NCI-H2227 (cell line): ENCODE measurements around the gene SLU7.

Experiments used
- DNase-seq: peaks from one replicate; lab custom pipeline; 2025; ENCODE audit not compliant: unreplicated experiment; lab: John Stamatoyannopoulos, UW

The SLU7 gene

GRCh38 chr5:160367885-160368284 is 51.0 kb downstream of the SLU7 start:
- DNase-seq, result no peak

DNA sequence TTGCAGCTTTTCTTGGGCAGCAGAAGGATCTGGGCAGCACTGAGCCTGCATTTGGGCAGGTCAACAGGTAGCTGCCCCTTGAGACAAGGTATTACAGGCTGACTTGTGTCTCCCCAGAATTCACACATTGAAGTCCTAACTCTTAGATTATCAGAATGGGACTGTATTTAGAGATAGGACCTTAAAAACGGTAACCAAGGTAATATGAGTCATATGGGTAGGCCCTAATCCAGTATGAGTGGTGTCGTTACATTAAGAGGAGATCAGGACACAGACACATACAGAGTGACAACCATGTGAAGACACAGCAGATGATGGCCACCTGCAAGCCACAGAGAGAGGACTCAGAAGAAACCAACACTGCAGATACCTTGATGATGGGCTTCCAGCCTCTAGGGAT is 51.6 kb downstream of the SLU7 start:
- DNase-seq, result no peak

GRCh38 chr5:160366230-160366629 is 52.7 kb downstream of the SLU7 start:
- no peak for DNase-seq

- no peak for DNase-seq
These were observed 55.1 kb downstream of the SLU7 start for GRCh38 chr5:160363660-160364395.

GRCh38 chr5:160363211-160363610 is 55.7 kb downstream of the SLU7 start:
- no peak for DNase-seq

- no peak for DNase-seq
These were observed 57.2 kb downstream of the SLU7 start for GRCh38 chr5:160361624-160362228.

DNA sequence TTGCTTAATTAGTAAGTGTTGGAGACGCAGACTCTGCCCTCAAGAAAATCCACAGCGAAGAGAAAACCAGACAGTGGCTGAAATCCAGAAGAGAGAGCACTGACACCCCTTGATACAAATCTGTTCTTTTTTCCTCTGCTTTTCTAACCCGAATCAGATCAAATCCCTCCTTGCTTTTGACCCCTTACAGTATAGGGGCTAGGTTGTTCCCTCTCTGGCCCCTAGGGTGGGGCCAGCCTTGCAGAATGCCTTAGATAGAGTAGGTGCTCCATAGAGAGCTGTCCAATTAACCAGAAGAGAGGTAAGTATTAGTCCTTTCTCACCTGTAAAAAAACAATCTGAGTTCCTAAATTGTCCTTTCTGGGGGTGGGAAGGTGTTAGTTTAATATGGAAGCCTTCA is 58.6 kb downstream of the SLU7 start:
- DNase-seq, result no peak

GRCh38 chr5:160359816-160360215 is 59.1 kb downstream of the SLU7 start:
- no peak for DNase-seq

DNA sequence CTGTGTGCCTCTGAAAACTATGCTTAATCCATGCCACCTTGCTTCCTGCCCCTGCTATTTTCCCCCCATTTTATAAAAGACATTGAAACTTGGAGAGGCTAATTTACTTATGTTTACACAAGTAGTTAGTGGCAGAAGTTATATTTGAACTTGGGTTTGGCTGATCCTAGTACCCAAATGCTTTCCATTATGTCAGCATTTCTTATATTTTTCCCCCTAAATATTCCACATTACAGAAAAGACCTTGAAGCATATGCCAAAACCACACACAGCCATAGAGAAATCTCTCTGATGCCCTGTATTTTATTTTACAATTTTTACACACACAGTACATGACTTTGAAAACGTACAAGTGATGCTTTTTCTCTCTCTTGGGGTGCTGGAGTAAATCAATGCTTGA is 59.6 kb downstream of the SLU7 start:
- DNase-seq, result no peak

GRCh38 chr5:160357861-160358411 is 60.9 kb downstream of the SLU7 start:
- DNase-seq, result no peak

- no peak for DNase-seq
These were observed 61.5 kb downstream of the SLU7 start for GRCh38 chr5:160357394-160357793.

DNA sequence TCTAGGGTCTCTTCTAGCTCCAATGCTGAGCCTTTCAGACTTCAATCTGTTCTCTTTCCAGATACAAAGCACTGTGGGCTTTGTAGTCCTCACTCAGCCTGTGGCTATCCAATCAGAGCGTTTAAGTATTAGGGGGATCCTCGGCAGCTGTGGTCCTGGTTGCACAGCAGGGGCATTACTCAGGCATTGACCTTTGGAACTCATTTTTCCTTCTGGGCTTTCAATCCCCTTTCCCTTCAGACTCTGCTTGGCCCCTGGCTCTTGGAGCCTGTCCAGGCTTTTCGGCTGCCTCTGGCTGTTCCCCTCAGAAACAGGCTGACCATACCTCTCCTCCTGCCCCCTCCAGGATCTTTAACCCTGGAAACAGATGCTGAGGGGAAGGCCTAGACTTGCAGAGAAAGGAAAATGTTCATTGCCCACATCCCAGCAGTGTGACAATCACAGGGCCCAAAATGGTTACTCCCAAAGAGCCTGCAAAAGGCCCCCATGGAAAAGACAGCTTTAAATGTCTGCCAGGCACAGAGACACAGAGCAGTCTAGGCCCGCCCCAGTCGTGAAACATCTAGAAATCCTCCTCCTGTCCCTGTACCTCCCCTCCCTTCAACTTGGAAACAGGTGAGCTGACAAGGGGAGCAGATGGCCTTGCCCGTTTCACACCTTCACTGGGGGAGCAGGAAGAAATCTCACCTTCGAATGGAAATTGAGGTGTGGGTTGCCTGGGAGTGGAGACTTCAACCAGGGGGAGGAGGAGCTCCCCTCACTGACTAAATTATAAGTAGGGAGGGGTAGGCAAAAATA is 62.1 kb downstream of the SLU7 start:
- DNase-seq, result peak; percentile 3

DNA sequence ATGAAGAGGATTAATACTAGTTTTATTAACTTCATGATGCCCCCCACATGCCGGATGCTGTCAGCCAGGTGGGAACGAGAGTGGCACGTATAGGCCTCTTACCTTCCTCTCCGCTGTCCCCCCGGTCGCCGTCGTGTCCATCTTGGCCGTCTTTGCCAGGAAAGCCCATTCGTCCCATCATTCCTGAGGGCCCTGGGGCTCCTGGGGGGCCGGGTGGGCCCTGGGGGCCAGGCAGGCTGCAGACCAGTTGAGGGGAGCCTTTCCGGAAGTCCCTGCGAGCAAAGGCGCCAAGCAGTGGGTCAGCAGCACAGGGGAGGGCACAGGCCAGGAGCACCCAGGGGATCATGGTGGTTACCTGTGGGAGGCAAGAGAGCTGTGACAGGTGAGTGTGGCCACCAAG is 64.2 kb downstream of the SLU7 start:
- DNase-seq, result no peak

DNA sequence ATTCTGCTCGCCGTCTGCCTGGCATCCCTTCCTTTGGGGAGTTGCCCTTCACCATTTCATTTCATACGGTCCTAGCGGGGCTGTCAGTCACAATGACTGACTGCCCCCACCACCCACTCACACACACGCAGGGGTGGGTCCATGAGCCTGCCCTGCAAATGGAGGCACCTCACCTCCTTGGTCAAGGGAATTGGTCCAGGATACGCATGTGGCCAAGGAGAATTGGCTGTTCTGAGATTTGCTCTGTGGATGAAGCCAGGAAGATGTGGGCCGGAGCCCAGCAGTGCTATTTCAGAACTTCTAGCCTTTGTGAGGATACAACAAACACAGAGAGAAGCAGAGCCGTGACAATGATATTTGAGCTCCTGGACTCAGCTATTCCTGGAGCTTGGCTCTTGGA is 65.5 kb downstream of the SLU7 start:
- no peak for DNase-seq

- no peak for DNase-seq
These were observed 66.6 kb downstream of the SLU7 start for GRCh38 chr5:160352308-160352707.
